Astrocyte (in vitro differentiated cells and primary cell): ENCODE data around the gene PCNT.

Source experiments
- EZH2 ChIP-seq: IDR thresholded peaks from 2 replicates; pipeline ENCODE4 v1.6.1; 2012; ENCODE audit warnings: mild to moderate bottlenecking, low read length, inconsistent platforms; ENCODE audit not compliant: insufficient read depth
- TF ChIP-seq, protein P1 (sequence below): IDR thresholded peaks from 2 replicates; pipeline ENCODE4 v1.5.1; 2011; ENCODE audit warnings: low read depth, mild to moderate bottlenecking, inconsistent platforms, low read length, moderate library complexity; ENCODE audit not compliant: insufficient read depth

DNA sequence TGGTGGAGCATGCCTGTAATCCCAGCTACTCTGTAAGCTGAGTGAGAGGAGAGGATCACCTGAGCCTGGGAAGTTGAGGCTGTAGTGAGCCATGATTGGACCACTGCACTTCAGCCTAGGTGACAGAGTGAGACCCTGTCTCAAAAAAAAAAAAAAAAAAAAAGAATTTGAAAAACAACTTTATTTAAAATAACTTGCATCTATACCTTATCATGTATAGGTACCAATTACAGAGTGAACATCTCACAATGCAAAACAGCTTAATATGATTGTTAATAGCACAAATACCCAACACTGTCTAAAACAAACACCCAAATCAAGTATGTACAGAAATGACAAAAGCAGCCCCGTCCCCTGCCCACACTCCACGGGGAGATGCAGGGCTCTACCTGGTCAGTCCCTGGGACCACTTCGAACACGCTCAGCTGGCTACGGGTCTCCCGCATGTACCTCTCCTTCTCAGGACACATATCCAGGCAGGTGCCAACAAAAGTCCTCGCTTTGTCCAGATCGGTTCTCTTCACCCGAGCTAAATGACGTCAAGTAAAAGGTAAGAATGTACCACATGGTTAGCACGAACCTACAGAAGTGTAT is 49.1 kb upstream of the PCNT start:
- TF ChIP-seq, protein P1, sequence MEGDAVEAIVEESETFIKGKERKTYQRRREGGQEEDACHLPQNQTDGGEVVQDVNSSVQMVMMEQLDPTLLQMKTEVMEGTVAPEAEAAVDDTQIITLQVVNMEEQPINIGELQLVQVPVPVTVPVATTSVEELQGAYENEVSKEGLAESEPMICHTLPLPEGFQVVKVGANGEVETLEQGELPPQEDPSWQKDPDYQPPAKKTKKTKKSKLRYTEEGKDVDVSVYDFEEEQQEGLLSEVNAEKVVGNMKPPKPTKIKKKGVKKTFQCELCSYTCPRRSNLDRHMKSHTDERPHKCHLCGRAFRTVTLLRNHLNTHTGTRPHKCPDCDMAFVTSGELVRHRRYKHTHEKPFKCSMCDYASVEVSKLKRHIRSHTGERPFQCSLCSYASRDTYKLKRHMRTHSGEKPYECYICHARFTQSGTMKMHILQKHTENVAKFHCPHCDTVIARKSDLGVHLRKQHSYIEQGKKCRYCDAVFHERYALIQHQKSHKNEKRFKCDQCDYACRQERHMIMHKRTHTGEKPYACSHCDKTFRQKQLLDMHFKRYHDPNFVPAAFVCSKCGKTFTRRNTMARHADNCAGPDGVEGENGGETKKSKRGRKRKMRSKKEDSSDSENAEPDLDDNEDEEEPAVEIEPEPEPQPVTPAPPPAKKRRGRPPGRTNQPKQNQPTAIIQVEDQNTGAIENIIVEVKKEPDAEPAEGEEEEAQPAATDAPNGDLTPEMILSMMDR = no peak
- no peak for TF ChIP-seq EZH2
